Breast epithelium (tissue), 3 donors: ENCODE measurements around the gene SLC25A48.

Source experiments
- POLR2AphosphoS5 ChIP-seq, 3 donors: sonication (generic); formaldehyde crosslinking; IDR thresholded peaks; one replicate each; pipeline ENCODE4 v1.6.1; 2017; ENCODE audit warnings: antibody characterized with exemption in 3 of 3
- TF ChIP-seq, protein P1 (sequence below), 3 donors: fragments of 450-650 bp; IDR thresholded peaks; one replicate each; pipeline ENCODE4 v1.5.1; 2016 to 2017; ENCODE audit warnings: antibody characterized with exemption in 3 of 3, mild to moderate bottlenecking in 3 of 3, moderate library complexity in 3 of 3

DNA sequence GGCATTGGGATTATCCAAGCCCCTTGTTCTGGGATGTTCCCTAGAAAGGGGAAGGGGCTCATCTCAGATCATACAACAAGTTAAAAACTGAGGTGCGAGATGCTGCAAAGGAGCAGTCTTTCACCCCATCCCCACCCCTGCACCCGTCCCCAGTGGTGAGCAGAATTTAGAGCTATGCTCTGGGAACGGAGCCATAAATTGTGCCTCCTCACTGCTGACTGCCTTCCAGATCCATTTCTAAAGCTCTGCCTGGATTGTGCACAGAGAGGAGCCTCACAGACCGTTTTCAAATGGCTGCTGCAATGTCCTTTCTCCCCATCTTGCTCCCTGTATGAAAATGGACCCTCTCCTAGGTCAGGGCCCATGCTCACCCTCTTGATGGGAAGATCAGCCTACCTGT is 8.3 kb downstream of the SLC25A48 start:
- TF ChIP-seq, protein P1, sequence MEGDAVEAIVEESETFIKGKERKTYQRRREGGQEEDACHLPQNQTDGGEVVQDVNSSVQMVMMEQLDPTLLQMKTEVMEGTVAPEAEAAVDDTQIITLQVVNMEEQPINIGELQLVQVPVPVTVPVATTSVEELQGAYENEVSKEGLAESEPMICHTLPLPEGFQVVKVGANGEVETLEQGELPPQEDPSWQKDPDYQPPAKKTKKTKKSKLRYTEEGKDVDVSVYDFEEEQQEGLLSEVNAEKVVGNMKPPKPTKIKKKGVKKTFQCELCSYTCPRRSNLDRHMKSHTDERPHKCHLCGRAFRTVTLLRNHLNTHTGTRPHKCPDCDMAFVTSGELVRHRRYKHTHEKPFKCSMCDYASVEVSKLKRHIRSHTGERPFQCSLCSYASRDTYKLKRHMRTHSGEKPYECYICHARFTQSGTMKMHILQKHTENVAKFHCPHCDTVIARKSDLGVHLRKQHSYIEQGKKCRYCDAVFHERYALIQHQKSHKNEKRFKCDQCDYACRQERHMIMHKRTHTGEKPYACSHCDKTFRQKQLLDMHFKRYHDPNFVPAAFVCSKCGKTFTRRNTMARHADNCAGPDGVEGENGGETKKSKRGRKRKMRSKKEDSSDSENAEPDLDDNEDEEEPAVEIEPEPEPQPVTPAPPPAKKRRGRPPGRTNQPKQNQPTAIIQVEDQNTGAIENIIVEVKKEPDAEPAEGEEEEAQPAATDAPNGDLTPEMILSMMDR (IDR thresholded peaks at IDR 0.05) = no peak
- TF ChIP-seq POLR2AphosphoS5 (IDR thresholded peaks at IDR 0.05) = no peak
